Measurements from ENCODE around the gene CMTM8.
"Not testable (repeated sequence)": the region's sequence is repeated elsewhere in the genome, so short reads cannot be mapped to it uniquely, and the experiment has no call there.

The CMTM8 gene

GRCh38 chr3:32381922-32382321 lies 143.4 kb downstream of the CMTM8 start:
- no peak for DNase-seq (ENCODE audit: low spot score)

DNA sequence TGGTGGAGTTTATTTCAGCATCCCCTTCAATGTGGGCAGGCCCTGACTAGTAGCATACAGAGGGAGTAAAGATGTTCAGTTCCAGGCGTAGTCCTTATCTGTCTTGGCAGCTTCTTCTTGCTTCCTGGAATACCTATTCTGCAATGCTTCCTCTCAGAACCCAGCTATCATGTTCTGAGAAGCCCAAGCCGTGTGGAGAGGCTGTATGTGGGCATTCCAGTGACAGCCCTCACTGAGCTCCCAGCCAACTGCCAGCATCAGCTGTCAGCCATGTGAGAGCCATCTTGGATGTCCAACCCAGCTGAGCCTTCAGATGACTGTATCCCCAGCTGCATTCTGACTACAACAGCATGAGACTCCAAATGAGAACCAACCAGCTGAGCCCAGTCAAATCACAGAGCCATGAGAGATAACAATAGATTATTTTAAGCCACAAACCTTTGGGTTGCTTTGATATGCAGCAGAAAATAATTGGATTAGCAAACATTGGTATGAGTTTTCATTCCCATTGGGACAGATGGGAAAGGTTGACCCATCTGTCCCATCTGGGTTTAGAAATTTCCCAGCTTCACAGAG lies 144.7 kb downstream of the CMTM8 start:
- DNase-seq (ENCODE audit: low spot score): no peak

DNA sequence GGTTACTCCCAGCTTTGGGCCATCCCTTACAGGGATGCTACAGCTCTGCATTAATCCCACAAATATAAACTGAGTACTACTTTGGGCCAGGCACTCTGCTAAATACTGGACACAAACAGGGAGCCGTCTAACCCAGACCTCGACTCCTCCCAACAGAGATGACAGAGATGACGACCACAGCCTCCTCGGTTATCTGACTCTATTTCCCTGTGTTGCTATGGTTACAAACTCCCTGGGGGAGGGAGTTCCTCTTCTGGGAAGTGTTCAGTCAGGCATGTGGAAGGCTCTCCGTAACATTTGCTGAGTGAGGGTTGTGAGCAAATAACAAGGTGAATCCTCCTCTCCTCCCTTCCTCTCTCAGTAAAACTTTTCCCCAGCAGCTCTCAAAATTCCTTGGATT lies 146.5 kb downstream of the CMTM8 start:
- DNase-seq (ENCODE audit: low spot score): no peak

DNA sequence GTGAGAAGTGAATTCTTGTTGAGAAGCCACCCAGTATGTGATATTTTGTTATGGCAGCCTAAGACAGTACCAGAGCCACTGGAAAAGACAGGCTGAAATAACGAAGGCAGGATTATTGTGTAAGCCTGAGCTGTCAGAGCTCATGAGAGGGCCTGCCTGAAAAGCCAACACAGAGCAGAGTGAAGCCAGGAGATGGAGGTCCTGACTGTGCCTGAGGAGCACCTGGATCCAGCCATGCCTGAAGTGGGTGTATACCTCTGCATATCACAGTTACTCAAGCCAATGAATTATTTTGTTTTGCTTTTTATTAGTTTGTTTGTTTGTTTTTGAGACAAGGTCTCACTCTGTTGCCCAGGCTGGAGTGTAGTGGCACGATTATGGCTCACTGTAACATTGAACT lies 149.0 kb downstream of the CMTM8 start:
- no peak for DNase-seq (ENCODE audit: low spot score)

GRCh38 chr3:32389577-32389976 lies 151.1 kb downstream of the CMTM8 start:
- not testable (repeated sequence) for DNase-seq (ENCODE audit: low spot score)

- peak; percentile 59 for DNase-seq (ENCODE audit: low spot score)
These were observed 153.4 kb downstream of the CMTM8 start, which contains the start of gene CMTM7 for GRCh38 chr3:32391643-32392535. CMTM7 (plus strand) TSS chr3:32391853; CDS start chr3:32391907, 54 bp downstream.

GRCh38 chr3:32392536-32393302 lies 154.2 kb downstream of the CMTM8 start:
- DNase-seq (ENCODE audit: low spot score): peak; percentile 26

DNA sequence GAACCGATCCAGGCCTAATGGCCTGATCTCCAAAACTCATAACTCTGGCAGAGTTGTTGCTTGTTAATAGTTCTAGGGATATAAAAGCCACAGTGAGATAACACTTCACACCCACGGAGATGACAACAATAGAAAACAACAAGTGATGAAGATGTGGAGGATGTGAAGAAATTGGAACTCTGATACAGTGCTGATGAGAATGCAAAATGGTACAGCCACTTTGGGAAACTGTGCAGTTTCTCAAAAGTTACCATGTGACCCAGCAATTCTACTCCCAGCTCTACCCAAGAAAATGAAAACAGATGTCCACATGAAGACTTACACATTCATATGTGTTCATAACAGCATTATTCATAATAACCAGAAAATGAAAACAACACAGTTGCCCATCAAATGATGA lies 157.0 kb downstream of the CMTM8 start:
- no peak for DNase-seq (ENCODE audit: low spot score)

- DNase-seq (ENCODE audit: low spot score): no peak
These were observed 159.5 kb downstream of the CMTM8 start for GRCh38 chr3:32397941-32398340.

GRCh38 chr3:32398531-32398930 lies 160.1 kb downstream of the CMTM8 start:
- DNase-seq (ENCODE audit: low spot score): no peak

- DNase-seq (ENCODE audit: low spot score): peak; percentile 79
These were observed 160.6 kb downstream of the CMTM8 start for GRCh38 chr3:32399030-32399620.

GRCh38 chr3:32401126-32401525 lies 162.6 kb downstream of the CMTM8 start:
- DNase-seq (ENCODE audit: low spot score): no peak

- DNase-seq (ENCODE audit: low spot score): peak; percentile 65
These were observed 163.1 kb downstream of the CMTM8 start for GRCh38 chr3:32401556-32402081.

- no peak for DNase-seq (ENCODE audit: low spot score)
These were observed 165.2 kb downstream of the CMTM8 start for GRCh38 chr3:32403663-32404062.

DNA sequence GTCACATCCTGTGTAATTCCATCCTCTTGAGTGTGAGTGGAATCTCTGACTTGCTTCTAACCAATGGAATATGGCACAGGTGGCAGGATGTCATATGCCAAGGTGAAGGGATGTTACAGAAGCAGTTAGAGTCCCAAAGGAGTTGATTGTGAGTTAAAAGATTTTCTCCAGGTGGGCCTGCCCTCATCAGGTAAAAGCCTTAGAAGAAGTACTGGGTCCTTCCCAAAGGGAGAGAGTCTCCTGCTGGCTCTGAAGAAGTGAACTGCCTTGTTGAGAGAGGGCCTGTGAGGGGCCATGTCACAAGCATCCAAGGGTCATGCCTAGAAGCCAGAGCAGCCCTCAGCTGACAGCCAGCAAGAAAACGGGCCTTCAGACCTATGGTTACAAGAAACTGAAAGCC lies 166.2 kb downstream of the CMTM8 start:
- no peak for DNase-seq (ENCODE audit: low spot score)

- DNase-seq (ENCODE audit: low spot score): no peak
These were observed 166.7 kb downstream of the CMTM8 start for GRCh38 chr3:32405155-32405554.

GRCh38 chr3:32405711-32406323 lies 167.3 kb downstream of the CMTM8 start:
- no peak for DNase-seq (ENCODE audit: low spot score)

- DNase-seq (ENCODE audit: low spot score): no peak
These were observed 168.3 kb downstream of the CMTM8 start for GRCh38 chr3:32406486-32407408.

DNA sequence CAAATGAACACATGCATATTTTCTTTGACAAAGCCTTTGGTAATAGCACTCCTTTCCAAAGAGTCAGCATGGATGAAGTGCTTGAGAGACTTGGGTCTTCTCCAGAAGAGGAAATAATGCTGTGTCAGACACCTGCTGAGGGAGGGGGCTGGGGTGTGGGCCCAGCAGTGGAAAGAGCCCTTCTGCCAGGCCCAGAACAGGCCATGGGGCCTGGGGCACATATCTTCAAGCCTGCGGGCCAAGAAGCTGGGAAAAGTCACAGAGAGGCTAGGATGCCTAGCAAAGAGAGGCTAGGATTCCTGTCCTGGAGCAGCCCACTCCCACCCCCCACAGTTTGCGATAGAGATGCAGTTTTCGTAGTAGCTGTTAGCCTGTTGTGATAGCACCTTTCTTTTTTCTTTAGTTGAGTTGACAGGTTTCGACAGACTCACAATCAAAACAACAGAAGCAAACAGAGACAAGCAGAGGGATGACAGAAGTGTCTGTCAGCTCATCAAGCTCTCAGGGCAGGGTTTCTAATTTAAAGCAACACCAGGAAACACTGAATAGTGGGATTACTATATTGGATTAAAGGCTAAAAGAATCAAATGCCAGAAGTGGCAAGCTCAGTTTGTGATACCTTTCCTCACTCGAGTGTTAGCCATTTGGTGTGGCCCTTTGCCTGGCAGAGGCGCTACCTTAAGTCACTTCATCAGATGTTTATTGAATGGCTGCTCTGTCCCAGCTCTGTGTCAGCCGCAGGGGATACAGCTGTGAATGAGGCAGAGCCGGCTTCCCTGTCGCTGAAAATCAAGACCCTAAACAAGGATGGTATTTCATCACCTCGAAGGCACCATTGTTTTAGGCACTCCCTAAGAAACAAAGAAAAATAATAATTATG lies 172.1 kb downstream of the CMTM8 start:
- DNase-seq (ENCODE audit: low spot score): no peak

Data from CD4-positive, alpha-beta T cell treated with Interleukin-2 at 100 ng/mL for 4 hours (primary cell).